ENCODE measurements around the gene RNF182.
"Not testable (repeated sequence)": the region's sequence is repeated elsewhere in the genome, so short reads cannot be mapped to it uniquely, and the experiment has no call there.

The RNF182 gene

GRCh38 chr6:13934721-13935120 lies 10.0 kb downstream of the RNF182 start:
- H3K9ac ChIP-seq (ENCODE audit: low read length), result no peak overlapping the region
- TF ChIP-seq EZH2phosphoT487 (IDR thresholded peaks at IDR 0.05; ENCODE audit: low read depth) (no peak), CTCF (IDR thresholded peaks at IDR 0.05; ENCODE audit: low read depth, low read length) (no peak)
- 0 out of 2 replicates have a peak, but pooled peaks cover 5% of the 10 kb centered on the region for H4K20me1 ChIP-seq (ENCODE audit: insufficient read depth, low read length)
- H3K4me2 ChIP-seq (ENCODE audit: low read length), result no peak overlapping the region
- no peaks in the 10 kb centered on the region for H3K4me1 ChIP-seq (ENCODE audit: low read length)
- H3K9me3 ChIP-seq (ENCODE audit: insufficient read depth, low read length), result no peaks in the 10 kb centered on the region
- no peak overlapping the region for H3K4me3 ChIP-seq (ENCODE audit: low read length)
- no peak overlapping the region for H2AFZ ChIP-seq (ENCODE audit: low read depth, low read length)
- peaks cover 12% of the 10 kb centered on the region for H3K36me3 ChIP-seq (replicated peaks; ENCODE audit: low read depth, low read length)
- no peak overlapping the region for H3K27ac ChIP-seq (ENCODE audit: low read length)
- H3K27me3 ChIP-seq (ENCODE audit: low read depth, low read length), result no peaks in the 10 kb centered on the region
- peaks cover 76% of the 10 kb centered on the region for H3K79me2 ChIP-seq (ENCODE audit: low read length)

- no peak overlapping the region for H3K4me2 ChIP-seq (ENCODE audit: low read length)
- H3K27ac ChIP-seq (ENCODE audit: low read length), result no peak overlapping the region
- no peak for TF ChIP-seq EZH2phosphoT487 (IDR thresholded peaks at IDR 0.05; ENCODE audit: low read depth)
- TF ChIP-seq CTCF (IDR thresholded peaks at IDR 0.05; ENCODE audit: low read depth, low read length), result no peak
Measured at GRCh38 chr6:13935190-13935880, 10.6 kb downstream of the RNF182 start.

GRCh38 chr6:13935881-13936261 lies 11.1 kb downstream of the RNF182 start:
- not testable (repeated sequence) for H3K9me3 ChIP-seq (ENCODE audit: insufficient read depth, low read length); H3K27me3 ChIP-seq (ENCODE audit: low read depth, low read length); H3K9ac ChIP-seq (ENCODE audit: low read length); H3K4me3 ChIP-seq (ENCODE audit: low read length); H2AFZ ChIP-seq (ENCODE audit: low read depth, low read length); H3K4me2 ChIP-seq (ENCODE audit: low read length); H3K27ac ChIP-seq (ENCODE audit: low read length); H3K4me1 ChIP-seq (ENCODE audit: low read length); H4K20me1 ChIP-seq (ENCODE audit: insufficient read depth, low read length)
- Histone ChIP-seq H3K79me2 (ENCODE audit: low read length) (peaks cover 76% of the 10 kb centered on the region), H3K36me3 (replicated peaks; ENCODE audit: low read depth, low read length) (peaks cover 17% of the 10 kb centered on the region)

More at GRCh38 chr6:13935190-13935880, 10.6 kb downstream of the RNF182 start:
- H3K9me3 ChIP-seq (ENCODE audit: insufficient read depth, low read length), result no peaks in the 10 kb centered on the region
- peaks cover 76% of the 10 kb centered on the region for H3K79me2 ChIP-seq (ENCODE audit: low read length)
- H3K9ac ChIP-seq (ENCODE audit: low read length), result no peak overlapping the region
- H3K4me1 ChIP-seq (ENCODE audit: low read length), result no peaks in the 10 kb centered on the region
- peaks cover 12% of the 10 kb centered on the region for H3K36me3 ChIP-seq (replicated peaks; ENCODE audit: low read depth, low read length)
- no peak overlapping the region for H2AFZ ChIP-seq (ENCODE audit: low read depth, low read length)
- H3K4me3 ChIP-seq (ENCODE audit: low read length), result no peak overlapping the region
- H4K20me1 ChIP-seq (ENCODE audit: insufficient read depth, low read length), result 0 out of 2 replicates have a peak, but pooled peaks cover 5% of the 10 kb centered on the region
- no peaks in the 10 kb centered on the region for H3K27me3 ChIP-seq (ENCODE audit: low read depth, low read length)

GRCh38 chr6:13941902-13942301 lies 17.1 kb downstream of the RNF182 start:
- H3K4me3 ChIP-seq (ENCODE audit: low read length), result no peak overlapping the region
- H3K27me3 ChIP-seq (ENCODE audit: low read depth, low read length), result no peaks in the 10 kb centered on the region
- 0 out of 2 replicates have a peak, but pooled peaks cover 5% of the 10 kb centered on the region for H4K20me1 ChIP-seq (ENCODE audit: insufficient read depth, low read length)
- no peak overlapping the region for H3K27ac ChIP-seq (ENCODE audit: low read length)
- TF ChIP-seq CTCF (IDR thresholded peaks at IDR 0.05; ENCODE audit: low read depth, low read length), result no peak
- TF ChIP-seq EZH2phosphoT487 (IDR thresholded peaks at IDR 0.05; ENCODE audit: low read depth), result no peak
- H3K4me1 ChIP-seq (ENCODE audit: low read length), result no peaks in the 10 kb centered on the region
- H3K9me3 ChIP-seq (ENCODE audit: insufficient read depth, low read length), result peaks cover 3% of the 10 kb centered on the region; the same call in 1 of the 2 replicates
- H3K9ac ChIP-seq (ENCODE audit: low read length), result no peak overlapping the region
- peaks cover 21% of the 10 kb centered on the region for H3K36me3 ChIP-seq (replicated peaks; ENCODE audit: low read depth, low read length)
- H3K4me2 ChIP-seq (ENCODE audit: low read length), result no peak overlapping the region
- peaks cover 80% of the 10 kb centered on the region for H3K79me2 ChIP-seq (ENCODE audit: low read length)
- no peak overlapping the region for H2AFZ ChIP-seq (ENCODE audit: low read depth, low read length)

All from OCI-LY3 (cell line).